Caco-2 (cell line): ENCODE measurements around the gene STK17A. TPM values are rescaled to one million over a fixed set of nuclear protein-coding genes. Genes with fewer than 3 reads are reported as not detected.

Source experiments
- BruUV-seq: library from RNA; stranded (reverse); fragments of 400-500 nt; replicated peaks from 2 replicates; lab custom pipeline; 2021; lab: Mats Ljungman, UMichigan
- CTCF ChIA-PET: fragments of 300-600 bp; sonication (Branson Sonifier 250); formaldehyde crosslinking; loops from one replicate; lab custom pipeline; 2022; ENCODE audit warnings: antibody characterized with exemption; lab: Charles Lee
- POLR2A ChIA-PET: fragments of 300-600 bp; sonication (Branson Sonifier 250); formaldehyde crosslinking; loops from one replicate; lab custom pipeline; 2022; ENCODE audit warnings: antibody characterized with exemption; lab: Charles Lee
- DNase-seq, 2 experiments: peaks; one replicate each; pipeline versions ENCODE4 v3.0.0 to v3.0.0-alpha.2; 2020 to 2022
- H3K27me3 ChIP-seq: replicated peaks from 2 replicates; pipeline ENCODE4 v1.6.0; 2011; ENCODE audit warnings: low read length; ENCODE audit not compliant: control insufficient read depth, insufficient read depth
- H3K36me3 ChIP-seq: 2 replicates; pipeline ENCODE4 v1.5.1; 2011; ENCODE audit warnings: low read length; ENCODE audit not compliant: control insufficient read depth, insufficient read depth
- H3K4me1 ChIP-seq: fragments of 250-450 bp; sonication (Bioruptor Pico); 2 replicates; pipeline ENCODE4 v1.5.1; 2020; ENCODE audit warnings: mild to moderate bottlenecking
- H3K4me3 ChIP-seq: 2 replicates; pipeline ENCODE4 v1.5.1; 2011; ENCODE audit warnings: low read depth, mild to moderate bottlenecking, control low read depth, low read length
- H3K9me3 ChIP-seq: fragments of 250-450 bp; sonication (Bioruptor Pico); 2 replicates; pipeline ENCODE4 v1.5.1; 2020; ENCODE audit warnings: mild to moderate bottlenecking, moderate library complexity
- H3K27ac Mint-ChIP-seq: one replicate; pipeline ENCODE4 v1.8.0; 2022; ENCODE audit warnings: mixed read lengths; ENCODE audit not compliant: unreplicated experiment
- H3K27me3 Mint-ChIP-seq: one replicate; pipeline ENCODE4 v1.8.0; 2022; ENCODE audit warnings: mixed read lengths; ENCODE audit not compliant: insufficient read depth, unreplicated experiment
- H3K36me3 Mint-ChIP-seq: one replicate; pipeline ENCODE4 v1.8.0; 2022; ENCODE audit warnings: mild to moderate bottlenecking, mixed read lengths; ENCODE audit not compliant: insufficient read depth, unreplicated experiment
- H3K4me1 Mint-ChIP-seq: one replicate; pipeline ENCODE4 v1.8.0; 2022; ENCODE audit warnings: low read depth, mixed read lengths; ENCODE audit not compliant: unreplicated experiment
- H3K4me3 Mint-ChIP-seq: one replicate; pipeline ENCODE4 v1.8.0; 2022; ENCODE audit warnings: mild to moderate bottlenecking, moderate library complexity, mixed read lengths; ENCODE audit not compliant: unreplicated experiment
- H3K9me3 Mint-ChIP-seq: one replicate; pipeline ENCODE4 v1.8.0; 2022; ENCODE audit warnings: mixed read lengths; ENCODE audit not compliant: unreplicated experiment
- CTCF ChIP-seq, 2 experiments: fragments of 200-600 bp in 1 of 2; IDR thresholded peaks; 1 replicate in 1 of 2; 2 replicates in 1 of 2; pipeline versions ENCODE4 v1.5.1 to v1.8.0; 2011 to 2022; ENCODE audit warnings: antibody characterized with exemption in 1 of 2, control low read depth in 1 of 2, inconsistent platforms in 1 of 2, low read depth in 1 of 2, low read length in 1 of 2, mild to moderate bottlenecking in 1 of 2, moderate library complexity in 1 of 2; ENCODE audit not compliant: insufficient read depth in 1 of 2, severe bottlenecking in 1 of 2, unreplicated experiment in 1 of 2
- intact Hi-C: fragments of 100-400 bp; cut with micrococcal nuclease; formaldehyde crosslinking; loops from one replicate; pipeline ENCODE4 v1.10.0; 2022; ENCODE audit not compliant: unreplicated experiment
- total RNA-seq: library from RNA; stranded (reverse); gene quantifications from 2 replicates; pipeline ENCODE4 v1.2.3, GENCODE V29; 2022

The STK17A gene
- total RNA-seq, 1 experiment from 2014 or later = 19.6 TPM

GRCh38 chr7:43643846-43644245, 60.9 kb downstream of the STK17A start:
- ChIA-PET POLR2A (no interaction called here), CTCF (interaction anchor here (1.5 kb wide), 1 partner anchor 61 kb away, joined by 3 read pairs; the partner anchor contains the start of gene STK17A)
- no peaks in the 10 kb centered on the region for H3K4me1 ChIP-seq
- intact Hi-C loops = loop anchor here (10.0 kb wide), 1 partner anchor 191 kb away; no protein-coding TSS in a partner anchor
- Mint-ChIP-seq H3K9me3 (no peaks in the 10 kb centered on the region), H3K27ac (peak overlapping the region; percentile 61), H3K36me3 (peaks cover 65% of the 10 kb centered on the region), H3K4me1 (no peaks in the 10 kb centered on the region), H3K27me3 (no peaks in the 10 kb centered on the region), H3K4me3 (no peak overlapping the region)
- peaks cover 2% of the 10 kb centered on the region for H3K36me3 ChIP-seq
- H3K4me3 ChIP-seq = no peak overlapping the region
- no TSS peak for BruUV-seq
- no peaks in the 10 kb centered on the region for H3K27me3 ChIP-seq
- DNase-seq = no peak
- no peak for TF ChIP-seq CTCF (IDR thresholded peaks at IDR 0.05; ENCODE audit: insufficient read depth in 1 of 2, low read depth in 1 of 2, low read length in 1 of 2, severe bottlenecking in 1 of 2, unreplicated experiment in 1 of 2)
- no peaks in the 10 kb centered on the region for H3K9me3 ChIP-seq

GRCh38 chr7:43645699-43646226, 62.9 kb downstream of the STK17A start:
- Mint-ChIP-seq H3K9me3 (no peaks in the 10 kb centered on the region), H3K36me3 (peaks cover 57% of the 10 kb centered on the region), H3K4me3 (no peak overlapping the region), H3K4me1 (no peaks in the 10 kb centered on the region), H3K27ac (no peak overlapping the region), H3K27me3 (no peaks in the 10 kb centered on the region)
- CTCF ChIA-PET = no interaction called here
- Histone ChIP-seq H3K9me3 (no peaks in the 10 kb centered on the region), H3K4me1 (no peaks in the 10 kb centered on the region), H3K4me3 (no peak overlapping the region), H3K36me3 (peaks cover 2% of the 10 kb centered on the region), H3K27me3 (no peaks in the 10 kb centered on the region)
- no peak for TF ChIP-seq CTCF (IDR thresholded peaks at IDR 0.05; ENCODE audit: insufficient read depth in 1 of 2, low read depth in 1 of 2, low read length in 1 of 2, severe bottlenecking in 1 of 2, unreplicated experiment in 1 of 2)
- BruUV-seq = no TSS peak
- intact Hi-C loops = loop anchor here (10.0 kb wide), 1 partner anchor 189 kb away; no protein-coding TSS in a partner anchor
- POLR2A ChIA-PET = no interaction called here
- no peak for DNase-seq

- Histone ChIP-seq H3K4me1 (no peaks in the 10 kb centered on the region), H3K4me3 (no peak overlapping the region), H3K36me3 (peaks cover 2% of the 10 kb centered on the region), H3K9me3 (no peaks in the 10 kb centered on the region), H3K27me3 (no peaks in the 10 kb centered on the region)
- CTCF ChIA-PET = no interaction called here
- H3K4me3 Mint-ChIP-seq = no peak overlapping the region
- no peaks in the 10 kb centered on the region for H3K4me1 Mint-ChIP-seq
- no peak for DNase-seq
- no peak for TF ChIP-seq CTCF (IDR thresholded peaks at IDR 0.05; ENCODE audit: insufficient read depth in 1 of 2, low read depth in 1 of 2, low read length in 1 of 2, severe bottlenecking in 1 of 2, unreplicated experiment in 1 of 2)
- intact Hi-C loops = loop anchor here (10.0 kb wide), 1 partner anchor 188 kb away; no protein-coding TSS in a partner anchor
- BruUV-seq = no TSS peak
- no peaks in the 10 kb centered on the region for H3K27me3 Mint-ChIP-seq
- H3K36me3 Mint-ChIP-seq = peaks cover 49% of the 10 kb centered on the region
- H3K27ac Mint-ChIP-seq = no peak overlapping the region
- POLR2A ChIA-PET = no interaction called here
- no peaks in the 10 kb centered on the region for H3K9me3 Mint-ChIP-seq
Measured at GRCh38 chr7:43646603-43647338, 63.9 kb downstream of the STK17A start.
